HEK293 (cell line): ENCODE results near the gene SYTL3.

ENCODE experiments used
- CTCF ChIA-PET: fragments of 350-600 bp; formaldehyde crosslinking; extraction: SDS; loops from one replicate; lab custom pipeline; 2021; ENCODE audit warnings: antibody characterized with exemption; lab: Yijun Ruan, JAX
- POLR2A ChIA-PET: fragments of 300-600 bp; formaldehyde crosslinking; extraction: SDS; loops from one replicate; lab custom pipeline; 2020; ENCODE audit warnings: antibody characterized with exemption, inconsistent platforms; lab: Yijun Ruan, JAX
- H3K27ac ChIP-seq: fragments of 200-500 bp; sonication (Bioruptor generic); 2 replicates; pipeline ENCODE4 v1.5.1; 2014; ENCODE audit warnings: low read depth, low read length, control low read depth, inconsistent platforms; ENCODE audit errors: extremely low read depth
- H3K36me3 ChIP-seq, 2 experiments: fragments of 200-500 bp in 1 of 2; sonication (Bioruptor generic) in 1 of 2; 1 replicate in 1 of 2; 2 replicates in 1 of 2; pipeline ENCODE4 v1.5.1; 2014 to 2017; ENCODE audit warnings: inconsistent platforms in 2 of 2, low read length in 2 of 2; ENCODE audit not compliant: control insufficient read depth in 2 of 2, insufficient read depth in 1 of 2
- H3K4me1 ChIP-seq: fragments of 200-500 bp; sonication (Bioruptor generic); 2 replicates; pipeline ENCODE4 v1.5.1; 2014; ENCODE audit warnings: mild to moderate bottlenecking, low read length, inconsistent platforms; ENCODE audit not compliant: control insufficient read depth, insufficient read depth
- H3K4me3 ChIP-seq: 2 replicates; pipeline ENCODE4 v1.5.1; 2011; ENCODE audit warnings: low read depth, mild to moderate bottlenecking, control low read depth, low read length, moderate library complexity
- H3K9me3 ChIP-seq: fragments of 200-500 bp; sonication (Bioruptor generic); 2 replicates; pipeline ENCODE4 v1.5.1; 2014; ENCODE audit warnings: low read depth, low read length, inconsistent platforms; ENCODE audit not compliant: control insufficient read depth, insufficient read depth
- AEBP2 ChIP-seq: fragments of 450-650 bp; formaldehyde crosslinking; IDR thresholded peaks from 2 replicates; pipeline ENCODE4 v1.5.1; 2016; ENCODE audit warnings: missing biosample characterization, missing genetic modification characterization, borderline replicate concordance
- BCL6B ChIP-seq: fragments of 450-650 bp; formaldehyde crosslinking; IDR thresholded peaks from 2 replicates; pipeline ENCODE4 v1.5.1; 2017; ENCODE audit warnings: missing biosample characterization, missing genetic modification characterization
- GLI4 ChIP-seq: fragments of 450-650 bp; formaldehyde crosslinking; IDR thresholded peaks from 2 replicates; pipeline ENCODE4 v1.5.1; 2016; ENCODE audit warnings: missing biosample characterization, missing genetic modification characterization
- GLIS1 ChIP-seq: fragments of 450-650 bp; formaldehyde crosslinking; IDR thresholded peaks from 2 replicates; pipeline ENCODE4 v1.5.1; 2016; ENCODE audit warnings: missing biosample characterization, missing genetic modification characterization
- GLIS2 ChIP-seq: fragments of 450-650 bp; formaldehyde crosslinking; IDR thresholded peaks from 2 replicates; pipeline ENCODE4 v1.5.1; 2016; ENCODE audit warnings: missing biosample characterization, missing genetic modification characterization
- KLF10 ChIP-seq: fragments of 450-650 bp; IDR thresholded peaks from 2 replicates; pipeline ENCODE4 v1.5.1; 2018; ENCODE audit warnings: missing biosample characterization, mild to moderate bottlenecking, missing genetic modification characterization
- KLF8 ChIP-seq: fragments of 450-650 bp; formaldehyde crosslinking; IDR thresholded peaks from 2 replicates; pipeline ENCODE4 v1.5.1; 2016; ENCODE audit warnings: missing biosample characterization, missing genetic modification characterization
- PRDM2 ChIP-seq: fragments of 450-650 bp; formaldehyde crosslinking; IDR thresholded peaks from 2 replicates; pipeline ENCODE4 v1.5.1; 2016; ENCODE audit warnings: missing biosample characterization, missing genetic modification characterization, borderline replicate concordance
- WT1 ChIP-seq: fragments of 450-650 bp; formaldehyde crosslinking; IDR thresholded peaks from 2 replicates; pipeline ENCODE4 v1.5.1; 2016; ENCODE audit warnings: missing biosample characterization, missing genetic modification characterization
- YY2 ChIP-seq: fragments of 450-650 bp; formaldehyde crosslinking; IDR thresholded peaks from 2 replicates; pipeline ENCODE4 v1.5.1; 2016; ENCODE audit warnings: missing biosample characterization, missing genetic modification characterization
- ZBTB20 ChIP-seq: fragments of 450-650 bp; formaldehyde crosslinking; IDR thresholded peaks from 2 replicates; pipeline ENCODE4 v1.5.1; 2016; ENCODE audit warnings: missing biosample characterization, missing genetic modification characterization
- ZBTB48 ChIP-seq: fragments of 450-650 bp; formaldehyde crosslinking; IDR thresholded peaks from 2 replicates; pipeline ENCODE4 v1.5.1; 2016; ENCODE audit warnings: missing biosample characterization, missing genetic modification characterization
- ZBTB7A ChIP-seq: fragments of 450-650 bp; formaldehyde crosslinking; IDR thresholded peaks from 2 replicates; pipeline ENCODE4 v1.5.1; 2016; ENCODE audit warnings: low read depth, missing biosample characterization, missing genetic modification characterization
- ZIC2 ChIP-seq: fragments of 450-650 bp; formaldehyde crosslinking; IDR thresholded peaks from 2 replicates; pipeline ENCODE4 v1.5.1; 2016; ENCODE audit warnings: missing biosample characterization, missing genetic modification characterization
- ZNF121 ChIP-seq: fragments of 450-650 bp; formaldehyde crosslinking; IDR thresholded peaks from 2 replicates; pipeline ENCODE4 v1.5.1; 2016; ENCODE audit warnings: missing biosample characterization, missing genetic modification characterization
- ZNF155 ChIP-seq: fragments of 450-650 bp; formaldehyde crosslinking; IDR thresholded peaks from 2 replicates; pipeline ENCODE4 v1.5.1; 2016; ENCODE audit warnings: missing biosample characterization, missing genetic modification characterization
- ZNF2 ChIP-seq: fragments of 450-650 bp; formaldehyde crosslinking; IDR thresholded peaks from 2 replicates; pipeline ENCODE4 v1.5.1; 2016; ENCODE audit warnings: missing biosample characterization, missing genetic modification characterization
- ZNF266 ChIP-seq: fragments of 450-650 bp; formaldehyde crosslinking; IDR thresholded peaks from 2 replicates; pipeline ENCODE4 v1.5.1; 2016; ENCODE audit warnings: missing biosample characterization, missing genetic modification characterization, low read depth
- ZNF394 ChIP-seq: fragments of 450-650 bp; formaldehyde crosslinking; IDR thresholded peaks from 2 replicates; pipeline ENCODE4 v1.5.1; 2016; ENCODE audit warnings: missing biosample characterization, missing genetic modification characterization, mild to moderate bottlenecking, moderate library complexity, borderline replicate concordance
- ZNF423 ChIP-seq: fragments of 450-650 bp; formaldehyde crosslinking; IDR thresholded peaks from 2 replicates; pipeline ENCODE4 v1.5.1; 2016; ENCODE audit warnings: missing biosample characterization, missing genetic modification characterization
- ZNF501 ChIP-seq: fragments of 450-650 bp; formaldehyde crosslinking; IDR thresholded peaks from 2 replicates; pipeline ENCODE4 v1.5.1; 2016; ENCODE audit warnings: missing biosample characterization, missing genetic modification characterization
- ZNF514 ChIP-seq: fragments of 450-650 bp; formaldehyde crosslinking; IDR thresholded peaks from 2 replicates; pipeline ENCODE4 v1.5.1; 2016; ENCODE audit warnings: missing biosample characterization, missing genetic modification characterization
- ZNF548 ChIP-seq: fragments of 450-650 bp; formaldehyde crosslinking; IDR thresholded peaks from 2 replicates; pipeline ENCODE4 v1.5.1; 2016; ENCODE audit warnings: missing biosample characterization, missing genetic modification characterization
- ZNF560 ChIP-seq: fragments of 450-650 bp; formaldehyde crosslinking; IDR thresholded peaks from 2 replicates; pipeline ENCODE4 v1.5.1; 2017; ENCODE audit warnings: missing biosample characterization, missing genetic modification characterization, borderline replicate concordance
- ZNF580 ChIP-seq: fragments of 450-650 bp; formaldehyde crosslinking; IDR thresholded peaks from 2 replicates; pipeline ENCODE4 v1.5.1; 2016; ENCODE audit warnings: missing biosample characterization, missing genetic modification characterization
- ZNF623 ChIP-seq: fragments of 450-650 bp; formaldehyde crosslinking; IDR thresholded peaks from 2 replicates; pipeline ENCODE4 v1.5.1; 2016; ENCODE audit warnings: missing biosample characterization, missing genetic modification characterization
- ZNF629 ChIP-seq: fragments of 450-650 bp; formaldehyde crosslinking; IDR thresholded peaks from 2 replicates; pipeline ENCODE4 v1.5.1; 2017; ENCODE audit warnings: missing biosample characterization, missing genetic modification characterization
- ZNF785 ChIP-seq: fragments of 450-650 bp; formaldehyde crosslinking; IDR thresholded peaks from 2 replicates; pipeline ENCODE4 v1.5.1; 2016; ENCODE audit warnings: missing biosample characterization, missing genetic modification characterization
- ZNF843 ChIP-seq: fragments of 450-650 bp; formaldehyde crosslinking; IDR thresholded peaks from 2 replicates; pipeline ENCODE4 v1.5.1; 2016; ENCODE audit warnings: missing biosample characterization, missing genetic modification characterization
- ZXDB ChIP-seq: fragments of 450-650 bp; formaldehyde crosslinking; IDR thresholded peaks from 2 replicates; pipeline ENCODE4 v1.5.1; 2016; ENCODE audit warnings: missing biosample characterization, missing genetic modification characterization

SYTL3 gene

GRCh38 chr6:158644231-158645063 lies 5.4 kb upstream of the SYTL3 start, which contains the start of gene DYNLT1:
DYNLT1 (minus strand) TSS chr6:158644743; CDS start chr6:158644708, 35 bp downstream.
- peaks cover 14% of the 10 kb centered on the region for H3K4me1 ChIP-seq
- ChIA-PET POLR2A (interaction anchor here (0.5 to 2.0 kb wide), 17 partner anchors 12 to 502 kb away, joined by 3 to 12 read pairs (median 3); partner anchors contain the start of gene RSPH3), CTCF (interaction anchor here (0.6 to 2.9 kb wide), 10 partner anchors 15 to 431 kb away, joined by 3 to 22 read pairs (median 6); no protein-coding TSS in a partner anchor)
- peaks cover 0 to 13% of the 10 kb centered on the region in 2 experiments; a peak in 1 of 3 replicates for H3K36me3 ChIP-seq
- peak within 1 kb of the TSS; percentile 79 for H3K27ac ChIP-seq
- no peaks in the 10 kb centered on the region for H3K9me3 ChIP-seq
- peak within 1 kb of the TSS; percentile 80 for H3K4me3 ChIP-seq
- peak; percentile 78; the same call in 1 of the 2 replicates for TF ChIP-seq ZXDB
- TF ChIP-seq ZNF514, result no peak
- peak; percentile 64; the same call in 1 of the 2 replicates for TF ChIP-seq ZNF785 (tag by site-specific recombination)
- peak; percentile 79 for TF ChIP-seq ZBTB48 (tag by site-specific recombination)
- no peak for TF ChIP-seq ZNF548 (tag by site-specific recombination)
- peak; percentile 70 for TF ChIP-seq ZNF580 (tag by site-specific recombination)
- TF ChIP-seq ZIC2 (tag by site-specific recombination), result peak; percentile 83
- TF ChIP-seq ZNF394, result 0 out of 2 replicates have a peak, but pooled peaks have one; percentile 60
- TF ChIP-seq ZNF155 (tag by site-specific recombination), result no peak
- TF ChIP-seq ZNF2, result peak; percentile 73
- peak; percentile 93 for TF ChIP-seq ZNF501 (tag by site-specific recombination)
- no peak for TF ChIP-seq BCL6B (tag by site-specific recombination)
- TF ChIP-seq ZNF629, result peak; percentile 68
- TF ChIP-seq ZNF843 (tag by site-specific recombination), result peak; percentile 67; the same call in 1 of the 2 replicates
- TF ChIP-seq ZNF266 (tag by site-specific recombination), result no peak
- TF ChIP-seq ZBTB20 (tag by site-specific recombination), result peak; percentile 84
- peak; percentile 93 for TF ChIP-seq GLI4 (tag by site-specific recombination)
- TF ChIP-seq PRDM2, result peak; percentile 31; the same call in 1 of the 2 replicates
- peak; percentile 21 for TF ChIP-seq ZBTB7A
- TF ChIP-seq ZNF623, result peak; percentile 30; the same call in 1 of the 2 replicates
- no peak for TF ChIP-seq AEBP2 (tag by site-specific recombination)
- TF ChIP-seq GLIS2 (tag by site-specific recombination), result peak; percentile 91
- peak; percentile 87 for TF ChIP-seq KLF10 (tag by site-specific recombination)
- peak; percentile 90 for TF ChIP-seq KLF8 (tag by site-specific recombination)
- TF ChIP-seq ZNF560 (tag by site-specific recombination), result peak; percentile 62; the same call in 1 of the 2 replicates
- no peak for TF ChIP-seq ZNF423 (tag by site-specific recombination)
- TF ChIP-seq WT1, result peak; percentile 61
- peak; percentile 91 for TF ChIP-seq YY2 (tag by site-specific recombination)
- no peak for TF ChIP-seq ZNF121 (tag by site-specific recombination)
- peak; percentile 15; the same call in 1 of the 2 replicates for TF ChIP-seq GLIS1
